Subcutaneous adipose tissue (tissue), 4 donors: ENCODE results near the gene MAPK8IP2. TPM values are rescaled to one million over a fixed set of nuclear protein-coding genes. Genes with fewer than 3 reads are reported as not detected.

Source experiments
- CTCF ChIP-seq: fragments of 450-650 bp; IDR thresholded peaks from one replicate; pipeline ENCODE4 v1.5.1; 2016; ENCODE audit warnings: low read depth, mild to moderate bottlenecking, control low read depth, antibody characterized with exemption, moderate library complexity
- total RNA-seq, 4 donors: library from RNA; depleted of rRNA; stranded (reverse); fragments of >200 nt; gene quantifications; one replicate each; pipeline ENCODE4 v1.1.0, GENCODE V29; 2016

MAPK8IP2 gene
- total RNA-seq, 4 donors from 2014 or later, result 0.19 to 1.1 (median 0.51) TPM; not detected in 1

- no peak for TF ChIP-seq CTCF
These were observed 30.6 kb upstream of the MAPK8IP2 start for GRCh38 chr22:50569896-50570535.

GRCh38 chr22:50570861-50571260 is 29.7 kb upstream of the MAPK8IP2 start:
- no peak for TF ChIP-seq CTCF

GRCh38 chr22:50571264-50572175 is 29.1 kb upstream of the MAPK8IP2 start:
- no peak for TF ChIP-seq CTCF

GRCh38 chr22:50572965-50573364 is 27.6 kb upstream of the MAPK8IP2 start:
- no peak for TF ChIP-seq CTCF

GRCh38 chr22:50573491-50574382 is 26.9 kb upstream of the MAPK8IP2 start:
- no peak for TF ChIP-seq CTCF

GRCh38 chr22:50574383-50574755 is 26.2 kb upstream of the MAPK8IP2 start:
- no peak for TF ChIP-seq CTCF
